HG03575 (cell line): Measurements from ENCODE around the gene SNAPC2.

Source experiments
- ATAC-seq: cut with Tn5 transposase; IDR thresholded peaks from one replicate; pipeline ENCODE4 v1.9.1; 2021; ENCODE audit not compliant: unreplicated experiment, insufficient number of reproducible peaks, low FRiP score; ENCODE audit errors: extremely low read depth

Gene SNAPC2

DNA sequence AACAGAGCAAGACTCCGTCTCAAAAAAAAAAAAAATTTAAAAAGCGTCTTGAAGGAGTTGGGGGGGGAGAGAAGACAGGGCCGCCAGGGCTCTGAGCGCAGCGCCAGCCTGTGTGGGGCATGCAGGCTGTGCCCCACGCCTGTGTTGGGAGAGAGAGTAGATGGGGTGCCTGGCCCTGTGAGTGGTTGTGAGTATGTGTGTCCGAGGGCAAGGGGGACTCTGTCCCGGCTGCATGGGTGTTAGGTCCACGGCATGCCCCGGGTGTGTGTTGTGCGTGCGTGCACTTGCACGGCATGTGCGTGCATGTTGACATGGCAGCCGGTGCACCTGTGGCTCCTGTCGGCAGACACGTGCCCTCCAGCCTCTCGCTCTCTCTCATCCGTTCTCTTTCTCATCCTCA, 13.0 kb upstream of the SNAPC2 start:
- ATAC-seq, result no peak

DNA sequence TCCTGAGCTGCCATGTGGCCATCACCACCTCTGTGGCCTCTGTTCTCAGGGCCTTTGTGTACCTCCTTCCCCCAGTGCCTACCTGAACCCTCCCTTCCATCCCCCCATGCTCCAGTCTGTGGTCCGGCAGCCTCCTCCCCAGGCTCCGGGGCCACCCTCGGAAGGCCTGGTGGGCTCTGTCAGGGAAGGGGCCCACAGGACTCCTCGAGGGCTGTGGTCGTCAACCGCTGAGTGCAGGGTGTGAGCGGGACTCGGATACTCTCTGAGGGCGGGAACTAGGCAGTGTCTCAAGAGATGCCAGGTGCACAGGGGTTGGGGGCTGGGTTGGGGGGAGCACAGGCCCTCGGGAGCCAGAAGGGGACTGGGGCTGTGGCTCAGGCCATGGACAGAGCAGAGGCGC, 12.6 kb upstream of the SNAPC2 start:
- ATAC-seq, result no peak

DNA sequence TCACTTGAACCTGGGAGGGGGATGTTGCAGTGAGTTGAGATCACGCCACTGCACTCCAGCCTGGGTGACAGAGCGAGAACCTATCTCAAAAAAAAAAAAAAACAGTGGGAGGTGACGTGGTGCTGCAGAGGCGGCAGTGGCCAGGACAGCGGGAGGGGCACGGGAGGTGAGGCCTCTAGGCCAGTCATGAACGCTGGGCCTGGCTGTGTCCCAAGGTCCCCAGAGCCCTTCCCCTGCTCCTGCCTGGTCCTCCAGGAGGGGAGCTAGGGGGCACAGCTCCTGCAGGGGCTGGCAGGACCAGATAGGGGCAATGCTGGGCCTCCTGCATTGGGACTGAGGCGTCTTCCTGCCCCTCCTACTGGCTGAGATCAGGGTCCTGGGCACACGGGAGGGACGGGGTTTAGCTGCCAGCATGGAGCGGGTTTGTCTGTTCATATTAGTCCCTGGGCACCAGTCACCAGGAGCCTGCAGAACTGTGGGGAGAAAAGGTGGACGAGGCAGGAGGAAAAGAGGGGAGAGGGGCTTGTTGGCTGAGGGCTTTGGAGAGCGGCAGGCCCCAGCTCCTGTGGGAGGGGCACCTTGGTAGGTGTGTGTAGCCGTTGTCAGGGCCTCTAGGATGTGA, 11.9 kb upstream of the SNAPC2 start:
- no peak for ATAC-seq

GRCh38 chr19:7908742-7909461, 11.2 kb upstream of the SNAPC2 start:
- ATAC-seq, result no peak

- no peak for ATAC-seq
Observed at GRCh38 chr19:7909471-7910067, 10.6 kb upstream of the SNAPC2 start.

DNA sequence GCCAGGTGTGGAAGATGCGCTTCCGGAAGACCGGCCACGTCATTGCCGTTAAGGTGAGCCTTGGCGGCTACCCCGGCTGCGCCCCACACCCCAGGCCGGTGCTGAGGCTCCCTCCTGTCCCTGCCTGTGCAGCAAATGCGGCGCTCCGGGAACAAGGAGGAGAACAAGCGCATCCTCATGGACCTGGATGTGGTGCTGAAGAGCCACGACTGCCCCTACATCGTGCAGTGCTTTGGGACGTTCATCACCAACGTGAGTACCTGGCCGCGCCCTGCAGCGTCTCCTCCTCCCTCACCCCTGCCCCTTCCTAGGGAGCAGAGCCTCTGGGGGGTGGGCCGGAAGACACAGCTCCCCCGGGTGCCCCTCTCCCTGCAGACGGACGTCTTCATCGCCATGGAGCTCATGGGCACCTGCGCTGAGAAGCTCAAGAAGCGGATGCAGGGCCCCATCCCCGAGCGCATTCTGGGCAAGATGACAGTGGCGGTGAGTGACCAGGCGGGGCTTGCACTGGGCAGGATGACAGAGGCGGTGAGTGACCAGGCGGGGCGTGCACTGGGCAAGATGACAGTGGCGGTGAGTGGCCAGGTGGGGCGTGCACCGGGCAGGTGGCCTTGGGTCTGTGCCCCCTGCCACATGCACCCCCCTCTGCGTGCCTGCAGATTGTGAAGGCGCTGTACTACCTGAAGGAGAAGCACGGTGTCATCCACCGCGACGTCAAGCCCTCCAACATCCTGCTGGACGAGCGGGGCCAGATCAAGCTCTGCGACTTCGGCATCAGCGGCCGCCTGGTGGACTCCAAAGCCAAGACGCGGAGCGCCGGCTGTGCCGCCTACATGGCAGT, 9.6 kb upstream of the SNAPC2 start:
- no peak for ATAC-seq

DNA sequence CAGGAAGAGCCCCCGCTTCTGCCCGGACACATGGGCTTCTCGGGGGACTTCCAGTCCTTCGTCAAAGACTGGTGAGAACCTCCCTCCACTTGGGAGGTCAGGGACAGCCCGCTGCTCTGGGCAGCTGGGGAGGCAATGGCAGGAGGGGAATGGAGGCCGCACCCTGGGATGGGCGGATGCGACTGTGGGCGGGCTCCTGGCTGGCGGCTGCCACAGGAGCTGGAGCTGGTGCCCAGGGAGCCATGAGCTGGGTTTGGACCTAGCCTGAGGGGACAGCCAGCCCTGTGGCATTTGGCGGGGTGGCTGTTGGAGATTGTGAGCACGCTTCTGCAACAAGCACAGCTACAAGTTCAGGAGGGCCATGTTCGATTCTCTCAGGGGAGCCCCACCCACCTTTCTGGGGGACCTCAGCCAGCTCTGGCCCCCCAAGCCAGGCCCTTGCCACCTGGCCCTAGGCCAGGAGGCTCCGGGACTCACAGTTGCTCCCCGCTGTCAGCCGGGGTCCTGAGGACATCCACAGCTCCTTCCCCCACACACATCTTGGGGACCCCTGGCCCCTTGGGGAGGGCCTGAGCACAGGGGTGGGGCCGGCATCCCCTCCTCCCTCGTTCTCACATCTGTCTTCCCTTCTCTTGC, 8.5 kb upstream of the SNAPC2 start:
- ATAC-seq, result no peak

- no peak for ATAC-seq
Observed at GRCh38 chr19:7912144-7912696, 7.9 kb upstream of the SNAPC2 start.

DNA sequence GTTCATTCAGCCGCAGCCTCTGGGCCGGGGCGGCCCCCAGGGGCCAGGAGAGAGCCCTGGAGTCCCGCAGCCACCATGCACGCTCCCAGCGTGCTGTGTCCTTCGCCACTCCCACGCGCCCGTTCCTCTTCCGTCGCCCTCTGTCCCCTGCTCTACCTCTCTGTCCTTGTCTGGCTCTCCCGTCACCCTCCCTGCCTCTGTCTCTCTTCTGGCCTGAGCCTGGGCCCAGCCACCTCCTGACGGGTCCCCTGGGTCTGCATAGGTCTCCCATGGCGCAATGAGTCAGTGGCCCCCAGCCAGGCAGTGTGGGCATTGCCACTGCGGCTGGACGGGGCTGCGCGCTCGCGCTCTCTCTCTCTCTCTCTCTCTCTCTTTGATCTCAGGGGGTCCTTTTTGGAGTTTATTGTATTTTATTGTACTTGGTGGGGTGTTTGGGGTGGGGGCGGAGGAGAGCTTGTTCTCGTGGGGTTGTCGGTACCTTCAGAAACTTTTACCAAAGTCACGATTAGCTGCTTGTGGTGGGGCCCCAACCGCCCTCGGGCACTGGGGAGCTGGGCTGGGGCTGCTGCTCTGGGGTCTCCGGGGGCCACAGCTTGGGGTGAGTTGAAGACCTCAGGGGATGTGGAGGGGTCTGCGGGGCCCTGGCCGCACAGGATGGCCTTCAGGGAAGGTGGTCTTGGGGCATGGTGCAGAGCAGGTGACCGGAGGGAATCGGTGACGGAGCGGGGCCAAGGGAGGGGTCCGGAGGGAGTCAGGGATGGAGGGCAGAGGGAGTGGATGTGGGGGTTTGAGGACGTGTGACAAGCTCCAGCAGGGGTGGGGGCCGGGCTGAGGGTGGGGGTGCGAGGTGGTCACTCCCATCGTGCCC, 7.2 kb upstream of the SNAPC2 start:
- no peak for ATAC-seq

GRCh38 chr19:7913652-7914051, 6.5 kb upstream of the SNAPC2 start:
- no peak for ATAC-seq

DNA sequence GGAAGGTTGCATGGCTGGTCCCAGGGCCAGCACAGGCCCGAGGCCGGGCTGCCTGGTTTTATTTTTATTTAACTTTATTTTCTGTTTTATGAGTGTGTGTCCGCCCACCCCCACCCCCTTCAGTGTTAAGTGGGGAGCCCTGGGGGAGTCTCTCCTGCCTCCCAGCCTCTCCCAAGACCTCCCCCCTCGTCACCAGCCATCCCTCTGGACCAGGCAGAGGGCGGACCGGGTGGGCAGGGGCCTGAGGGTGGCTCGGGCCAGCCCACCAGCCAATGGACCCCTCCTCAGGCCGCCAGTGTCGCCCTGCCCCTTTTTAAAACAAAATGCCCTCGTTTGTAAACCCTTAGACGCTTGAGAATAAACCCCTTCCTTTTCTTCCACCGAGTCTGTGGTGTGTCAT, 6.0 kb upstream of the SNAPC2 start:
- ATAC-seq, result no peak

DNA sequence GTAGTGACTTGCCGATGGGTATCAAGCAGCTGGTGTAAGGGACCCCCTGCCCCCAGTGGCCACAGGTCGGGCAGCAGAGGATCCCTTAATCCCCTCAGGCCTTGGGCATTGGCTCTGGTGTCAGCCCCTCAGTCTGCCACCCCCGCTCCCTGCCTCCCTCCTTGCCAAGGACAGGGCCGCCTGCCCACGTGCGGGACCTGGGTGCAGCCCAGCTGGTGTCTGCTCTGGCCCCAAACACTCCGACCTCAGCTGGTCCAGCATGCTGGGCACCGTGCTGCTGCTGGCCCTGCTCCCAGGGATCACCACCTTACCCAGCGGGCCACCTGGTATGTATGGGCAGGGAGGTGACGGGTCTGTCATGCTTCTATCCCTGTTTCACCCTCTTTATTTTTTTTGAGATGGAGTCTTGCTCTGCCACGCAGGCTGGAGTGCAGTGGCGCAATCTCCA, 5.5 kb upstream of the SNAPC2 start, which contains the start of gene TGFBR3L:
TGFBR3L (plus strand) TSS at position 233 of the 448 bp plus-strand sequence.
- no peak for ATAC-seq

DNA sequence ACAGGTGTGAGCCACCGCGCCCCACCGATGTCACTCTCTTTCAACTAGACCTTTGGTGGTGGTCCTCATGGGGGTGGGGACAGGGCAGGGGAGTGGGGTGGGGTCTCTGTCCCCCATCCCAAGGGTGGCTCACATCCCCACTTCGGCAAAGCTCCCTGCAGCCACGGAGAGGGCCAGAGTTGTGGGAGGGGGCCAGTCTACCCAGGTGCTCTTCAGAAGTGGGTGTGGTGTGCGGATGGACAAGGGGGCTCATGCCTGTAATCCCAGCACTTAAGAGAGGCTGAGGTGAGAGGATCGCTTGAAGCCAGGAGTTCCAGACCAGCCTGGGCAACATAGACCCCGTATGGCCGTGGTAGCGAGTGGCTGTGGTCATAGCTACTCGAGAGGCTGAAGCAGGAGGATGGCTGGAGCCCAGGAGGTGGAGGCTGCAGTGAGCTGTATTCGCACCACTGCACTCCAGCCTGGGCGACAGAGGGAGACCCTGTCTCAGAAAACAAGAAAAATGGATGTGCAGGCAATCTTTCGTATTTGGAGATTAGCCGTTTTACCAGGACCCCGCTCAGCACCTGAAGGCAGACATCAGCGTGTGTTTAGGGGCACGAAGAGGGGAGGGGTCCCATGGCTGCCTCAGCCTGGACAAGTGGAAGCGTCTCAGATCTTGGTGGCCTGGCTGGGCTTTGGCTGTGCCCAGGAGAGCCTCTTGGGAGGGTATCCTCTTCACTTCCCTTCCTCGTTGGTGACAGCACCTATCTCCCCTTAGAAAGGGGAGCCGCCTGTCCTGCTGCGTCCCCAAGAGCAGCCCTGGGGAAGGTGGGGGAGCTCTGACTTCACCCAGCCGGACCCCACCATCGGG, 4.7 kb upstream of the SNAPC2 start:
- ATAC-seq, result no peak

DNA sequence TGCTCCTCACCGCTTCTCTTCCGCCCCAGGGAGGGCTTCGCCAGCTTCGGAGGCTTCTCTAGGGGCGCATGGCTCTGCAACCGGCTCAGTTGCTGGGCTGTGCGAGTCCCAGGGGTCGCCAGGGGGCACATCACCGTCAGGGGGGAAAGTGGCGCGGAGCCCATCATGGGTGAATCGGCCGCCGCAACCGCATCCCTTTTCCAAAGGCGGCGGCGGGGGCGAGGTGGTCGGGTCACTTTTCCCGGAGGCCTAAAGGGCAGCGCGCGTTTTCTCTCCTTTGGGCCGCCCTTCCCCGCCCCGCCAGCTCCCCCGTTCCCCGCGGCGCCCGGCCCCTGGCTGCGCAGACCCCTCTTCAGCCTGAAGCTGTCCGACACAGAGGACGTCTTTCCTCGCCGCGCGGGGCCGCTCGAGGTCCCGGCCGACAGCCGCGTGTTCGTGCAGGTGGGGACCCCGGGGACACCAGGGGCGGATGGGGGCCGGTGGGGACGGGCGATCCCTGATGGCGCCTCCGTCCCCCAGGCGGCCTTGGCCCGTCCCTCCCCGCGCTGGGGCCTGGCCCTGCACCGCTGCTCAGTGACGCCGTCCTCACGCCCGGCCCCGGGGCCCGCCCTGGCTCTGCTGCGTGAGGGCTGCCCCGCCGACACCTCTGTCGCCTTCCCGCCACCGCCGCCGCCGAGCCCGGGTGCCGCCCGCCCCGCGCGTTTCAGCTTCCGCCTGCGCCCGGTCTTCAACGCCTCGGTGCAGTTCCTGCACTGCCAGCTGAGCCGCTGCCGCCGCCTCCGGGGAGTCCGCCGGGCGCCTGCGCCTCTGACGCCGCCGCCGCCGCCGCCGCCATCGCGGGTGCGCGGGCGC, 3.8 kb upstream of the SNAPC2 start:
- no peak for ATAC-seq

DNA sequence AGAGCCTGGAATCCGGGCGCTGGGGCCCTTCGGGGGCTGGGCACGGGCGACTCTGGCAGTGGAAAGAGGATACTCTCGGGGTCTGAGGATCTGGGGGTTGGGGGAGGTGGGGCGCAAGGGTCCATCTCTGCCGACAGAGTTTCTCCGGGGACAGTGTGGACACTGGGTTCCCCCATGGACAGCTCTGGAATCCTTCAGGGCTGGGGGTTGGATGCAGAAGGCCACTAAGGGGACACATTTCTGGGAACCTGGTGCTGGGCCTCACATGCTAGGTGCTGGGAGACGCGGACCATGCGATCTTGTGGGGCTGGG, 3.2 kb upstream of the SNAPC2 start:
- no peak for ATAC-seq

DNA sequence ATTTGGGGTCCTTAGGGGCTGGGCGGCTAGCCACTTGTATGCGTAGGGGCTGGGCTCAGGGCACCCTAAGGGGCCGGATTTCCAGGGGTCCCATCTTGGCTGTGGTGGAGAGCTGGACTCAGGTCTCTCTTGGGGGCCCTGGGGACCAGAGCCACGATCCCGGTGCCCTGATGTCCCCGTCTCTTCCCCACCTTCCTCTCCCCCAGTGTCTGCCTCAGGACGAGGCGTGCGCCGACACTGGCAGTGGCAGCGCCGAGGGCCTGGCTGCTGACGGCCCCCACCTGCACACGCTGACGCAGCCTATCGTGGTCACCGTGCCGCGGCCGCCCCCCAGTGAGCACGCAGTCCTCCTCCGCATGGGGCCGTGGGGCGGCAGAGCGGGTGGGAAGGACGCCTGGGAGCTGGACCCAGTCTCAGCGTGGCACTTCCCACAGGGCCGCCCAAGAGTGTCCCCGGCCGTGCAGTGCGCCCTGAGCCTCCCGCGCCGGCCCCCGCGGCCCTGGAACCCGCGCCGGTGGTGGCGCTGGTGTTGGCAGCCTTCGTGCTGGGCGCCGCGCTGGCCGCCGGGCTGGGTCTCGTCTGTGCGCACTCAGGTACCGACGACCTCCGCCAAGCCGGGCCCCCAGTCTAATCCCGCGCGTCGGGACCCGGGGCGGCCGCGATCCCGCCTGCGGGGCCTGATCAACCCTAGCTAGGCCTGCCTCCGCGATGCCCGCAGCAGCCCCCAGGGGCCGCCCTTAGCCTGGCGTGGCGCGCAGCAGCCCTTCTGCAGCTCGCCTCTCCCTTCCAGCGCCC, 2.7 kb upstream of the SNAPC2 start:
- no peak for ATAC-seq
